DND-41 (cell line): ENCODE results near the gene WFIKKN2.

Experiments used
- ATAC-seq: fragments of 200-7000 bp; cut with Tn5 transposase; 3 replicates; pipeline ENCODE4 v1.9.1; 2021; ENCODE audit warnings: low read depth; ENCODE audit not compliant: insufficient read depth
- DNase-seq: peaks from one replicate; pipeline ENCODE4 v3.0.0-alpha.2; 2020
- H2AFZ ChIP-seq: 2 replicates; pipeline ENCODE4 v1.6.0; 2012; ENCODE audit warnings: low read depth, low read length
- H3K27ac ChIP-seq: 2 replicates; pipeline ENCODE4 v1.5.1; 2012; ENCODE audit warnings: low read length, inconsistent platforms
- H3K27me3 ChIP-seq: fragments of 200-600 bp; sonication (generic); 2 replicates; pipeline ENCODE4 v1.6.0; 2012; ENCODE audit warnings: low read length, mild to moderate bottlenecking, inconsistent platforms; ENCODE audit not compliant: insufficient read depth, poor library complexity
- H3K36me3 ChIP-seq: 2 replicates; pipeline ENCODE4 v1.5.1; 2012; ENCODE audit warnings: low read length, inconsistent platforms; ENCODE audit not compliant: insufficient read depth
- H3K4me1 ChIP-seq: 2 replicates; pipeline ENCODE4 v1.5.1; 2012; ENCODE audit warnings: mild to moderate bottlenecking, low read length; ENCODE audit not compliant: insufficient read depth
- H3K4me2 ChIP-seq: 2 replicates; pipeline ENCODE4 v1.6.0; 2012; ENCODE audit warnings: mild to moderate bottlenecking, moderate library complexity, low read length, inconsistent platforms; ENCODE audit not compliant: insufficient read depth
- H3K4me3 ChIP-seq, 2 experiments: fragments of 200-600 bp in 1 of 2; shearing (Covaris generic) in 1 of 2; 2 replicates each; pipeline ENCODE4 v1.5.1; 2012 to 2016; ENCODE audit warnings: inconsistent platforms in 2 of 2, low read length in 2 of 2, mild to moderate bottlenecking in 2 of 2, low read depth in 1 of 2, moderate library complexity in 1 of 2
- H3K79me2 ChIP-seq: 2 replicates; pipeline ENCODE4 v1.6.0; 2012; ENCODE audit warnings: low read length, inconsistent platforms; ENCODE audit not compliant: insufficient read depth
- H3K9ac ChIP-seq: 2 replicates; pipeline ENCODE4 v1.6.0; 2012; ENCODE audit warnings: low read depth, mild to moderate bottlenecking, inconsistent platforms, low read length, moderate library complexity
- H3K9me3 ChIP-seq: 2 replicates; pipeline ENCODE4 v1.5.1; 2012; ENCODE audit warnings: low read length, moderate library complexity, mild to moderate bottlenecking, inconsistent platforms; ENCODE audit not compliant: insufficient read depth, severe bottlenecking
- H4K20me1 ChIP-seq: 2 replicates; pipeline ENCODE4 v1.6.0; 2012; ENCODE audit warnings: low read length; ENCODE audit not compliant: insufficient read depth
- CTCF ChIP-seq: IDR thresholded peaks from 2 replicates; pipeline ENCODE4 v1.5.1; 2012; ENCODE audit warnings: borderline replicate concordance, low read length, moderate library complexity, mild to moderate bottlenecking; ENCODE audit not compliant: poor library complexity, severe bottlenecking; ENCODE audit errors: extremely low read depth
- EZH2 ChIP-seq: IDR thresholded peaks from 3 replicates; pipeline ENCODE4 v1.6.1; 2012; ENCODE audit warnings: borderline replicate concordance, low read depth, mild to moderate bottlenecking, moderate library complexity, low read length, inconsistent platforms; ENCODE audit not compliant: severe bottlenecking

The WFIKKN2 gene

GRCh38 chr17:50847566-50847965 lies 12.2 kb downstream of the WFIKKN2 start:
- no peaks in the 10 kb centered on the region for H4K20me1 ChIP-seq
- no peak overlapping the region for H3K4me2 ChIP-seq
- H3K9ac ChIP-seq = no peak overlapping the region
- no peak overlapping the region for H3K27ac ChIP-seq
- TF ChIP-seq CTCF (no peak), EZH2 (no peak)
- DNase-seq = no peak
- no peaks in the 10 kb centered on the region for H3K79me2 ChIP-seq
- H3K27me3 ChIP-seq = no peaks in the 10 kb centered on the region
- H2AFZ ChIP-seq = no peak overlapping the region
- H3K36me3 ChIP-seq = no peaks in the 10 kb centered on the region
- no peak overlapping the region for H3K4me3 ChIP-seq
- peaks cover 11% of the 10 kb centered on the region for H3K4me1 ChIP-seq
- no peaks in the 10 kb centered on the region for H3K9me3 ChIP-seq
- no peak for ATAC-seq

- no peaks in the 10 kb centered on the region for H3K79me2 ChIP-seq
- H3K4me2 ChIP-seq = no peak overlapping the region
- H3K27me3 ChIP-seq = no peaks in the 10 kb centered on the region
- no peak overlapping the region for H2AFZ ChIP-seq
- H3K9ac ChIP-seq = no peak overlapping the region
- H4K20me1 ChIP-seq = no peaks in the 10 kb centered on the region
- no peak overlapping the region for H3K27ac ChIP-seq
- TF ChIP-seq CTCF (no peak), EZH2 (no peak)
- DNase-seq (no peak), ATAC-seq (no peak)
- no peak overlapping the region for H3K4me3 ChIP-seq
- no peaks in the 10 kb centered on the region for H3K9me3 ChIP-seq
- peaks cover 12% of the 10 kb centered on the region for H3K4me1 ChIP-seq
- no peaks in the 10 kb centered on the region for H3K36me3 ChIP-seq
Observed at GRCh38 chr17:50848039-50848438, 12.7 kb downstream of the WFIKKN2 start.

- TF ChIP-seq EZH2 (no peak), CTCF (no peak)
- Histone ChIP-seq H3K4me3 (no peak overlapping the region), H3K36me3 (no peaks in the 10 kb centered on the region), H3K4me1 (peaks cover 12% of the 10 kb centered on the region), H3K27ac (no peak overlapping the region), H4K20me1 (no peaks in the 10 kb centered on the region), H3K9me3 (no peaks in the 10 kb centered on the region), H3K27me3 (peaks cover 2% of the 10 kb centered on the region), H3K4me2 (no peak overlapping the region), H3K79me2 (no peaks in the 10 kb centered on the region), H2AFZ (no peak overlapping the region), H3K9ac (no peak overlapping the region)
- no peak for ATAC-seq
- DNase-seq = no peak
Observed at GRCh38 chr17:50848711-50849110, 13.3 kb downstream of the WFIKKN2 start.

- Histone ChIP-seq H3K79me2 (no peaks in the 10 kb centered on the region), H3K4me1 (peaks cover 12% of the 10 kb centered on the region), H3K4me3 (no peak overlapping the region), H2AFZ (no peak overlapping the region), H3K27me3 (peaks cover 4% of the 10 kb centered on the region), H3K9ac (no peak overlapping the region), H3K27ac (no peak overlapping the region), H4K20me1 (no peaks in the 10 kb centered on the region), H3K4me2 (no peak overlapping the region), H3K36me3 (no peaks in the 10 kb centered on the region), H3K9me3 (no peaks in the 10 kb centered on the region)
- DNase-seq = no peak
- ATAC-seq = no peak
- TF ChIP-seq CTCF (no peak), EZH2 (no peak)
Observed at GRCh38 chr17:50850640-50851039, 15.3 kb downstream of the WFIKKN2 start.
